ENCODE results near the gene HDAC4.

Gene HDAC4

GRCh38 chr2:239252801-239253200, 148.0 kb downstream of the HDAC4 start:
- peak; percentile 55 for DNase-seq (ENCODE audit: low read depth)

GRCh38 chr2:239252393-239252792, 148.4 kb downstream of the HDAC4 start:
- no peak for DNase-seq (ENCODE audit: low read depth)

GRCh38 chr2:239251971-239252370, 148.8 kb downstream of the HDAC4 start:
- DNase-seq (ENCODE audit: low read depth), result no peak

- no peak for DNase-seq (ENCODE audit: low read depth)
These were observed 150.4 kb downstream of the HDAC4 start for GRCh38 chr2:239250216-239251081.

GRCh38 chr2:239249776-239250175, 151.0 kb downstream of the HDAC4 start:
- no peak for DNase-seq (ENCODE audit: low read depth)

- DNase-seq (ENCODE audit: low read depth), result no peak
These were observed 151.8 kb downstream of the HDAC4 start for GRCh38 chr2:239249048-239249447.

GRCh38 chr2:239247401-239248245, 153.2 kb downstream of the HDAC4 start:
- no peak for DNase-seq (ENCODE audit: low read depth)

GRCh38 chr2:239246723-239247122, 154.1 kb downstream of the HDAC4 start:
- peak; percentile 70 for DNase-seq (ENCODE audit: low read depth)

GRCh38 chr2:239245872-239246721, 154.7 kb downstream of the HDAC4 start:
- DNase-seq (ENCODE audit: low read depth), result no peak

GRCh38 chr2:239245107-239245506, 155.7 kb downstream of the HDAC4 start:
- no peak for DNase-seq (ENCODE audit: low read depth)

- no peak for DNase-seq (ENCODE audit: low read depth)
These were observed 156.2 kb downstream of the HDAC4 start for GRCh38 chr2:239244625-239245024.

GRCh38 chr2:239241431-239241960, 159.3 kb downstream of the HDAC4 start:
- DNase-seq (ENCODE audit: low read depth), result no peak

- DNase-seq (ENCODE audit: low read depth), result no peak
These were observed 160.4 kb downstream of the HDAC4 start for GRCh38 chr2:239240414-239240881.

GRCh38 chr2:239239607-239240413, 161.0 kb downstream of the HDAC4 start:
- no peak for DNase-seq (ENCODE audit: low read depth)

- no peak for DNase-seq (ENCODE audit: low read depth)
These were observed 161.8 kb downstream of the HDAC4 start for GRCh38 chr2:239238839-239239606.

GRCh38 chr2:239238381-239238780, 162.4 kb downstream of the HDAC4 start:
- DNase-seq (ENCODE audit: low read depth), result no peak

GRCh38 chr2:239236808-239237205, 164.0 kb downstream of the HDAC4 start:
- no peak for DNase-seq (ENCODE audit: low read depth)

- no peak for DNase-seq (ENCODE audit: low read depth)
These were observed 164.6 kb downstream of the HDAC4 start for GRCh38 chr2:239236043-239236807.

GRCh38 chr2:239235311-239235710, 165.5 kb downstream of the HDAC4 start:
- no peak for DNase-seq (ENCODE audit: low read depth)

Data from amniotic epithelial cell (primary cell).